Hypothalamus (tissue), 51 donors: ENCODE measurements around the gene REPIN1.

Experiments
- DNase-seq, 51 donors: peaks; one replicate each; lab custom pipeline; 2025; lab: John Stamatoyannopoulos, UW

REPIN1 gene

GRCh38 chr7:150373049-150373801, 4.6 kb downstream of the REPIN1 start:
- no peak for DNase-seq

DNA sequence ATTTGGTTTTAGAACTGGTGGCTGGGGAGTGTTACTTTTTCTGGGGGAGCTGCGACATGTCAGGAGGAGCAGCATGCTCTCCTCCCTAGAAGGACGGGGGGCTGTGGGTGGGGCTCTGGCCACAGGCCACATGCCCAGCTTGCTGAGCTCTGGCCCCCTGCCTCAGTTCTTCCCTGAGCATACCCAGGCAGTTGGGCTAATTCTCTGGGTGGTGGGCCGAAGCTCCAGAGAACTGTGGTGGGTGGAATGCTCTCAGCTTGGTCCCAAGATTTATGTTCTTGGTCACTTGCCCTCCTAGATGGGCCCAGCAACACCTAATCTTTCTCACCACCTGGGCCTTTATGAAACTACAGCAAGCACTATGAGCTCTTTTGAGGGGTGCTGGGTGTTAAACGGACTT, 5.4 kb downstream of the REPIN1 start:
- DNase-seq, result no peak

DNA sequence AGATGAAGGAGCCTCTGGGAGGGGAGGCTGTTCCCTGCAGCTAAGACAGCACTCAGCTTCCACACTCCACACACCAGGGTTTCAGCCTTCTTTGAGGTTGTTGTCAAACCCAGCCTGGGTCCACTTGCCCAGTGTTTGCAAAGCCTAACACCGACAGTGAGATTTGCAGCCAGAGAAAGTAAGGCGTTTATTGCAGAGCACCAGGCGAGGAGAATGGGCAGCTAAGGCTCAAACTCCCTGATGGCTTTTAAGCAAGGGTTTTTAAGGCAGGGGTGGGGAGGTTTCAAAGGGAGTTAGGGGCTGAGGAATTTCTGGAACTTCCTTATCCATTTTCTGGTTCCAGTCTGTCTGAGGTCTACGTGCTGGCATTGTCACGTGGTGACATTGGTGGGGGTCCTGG, 5.8 kb downstream of the REPIN1 start:
- DNase-seq, result no peak

DNA sequence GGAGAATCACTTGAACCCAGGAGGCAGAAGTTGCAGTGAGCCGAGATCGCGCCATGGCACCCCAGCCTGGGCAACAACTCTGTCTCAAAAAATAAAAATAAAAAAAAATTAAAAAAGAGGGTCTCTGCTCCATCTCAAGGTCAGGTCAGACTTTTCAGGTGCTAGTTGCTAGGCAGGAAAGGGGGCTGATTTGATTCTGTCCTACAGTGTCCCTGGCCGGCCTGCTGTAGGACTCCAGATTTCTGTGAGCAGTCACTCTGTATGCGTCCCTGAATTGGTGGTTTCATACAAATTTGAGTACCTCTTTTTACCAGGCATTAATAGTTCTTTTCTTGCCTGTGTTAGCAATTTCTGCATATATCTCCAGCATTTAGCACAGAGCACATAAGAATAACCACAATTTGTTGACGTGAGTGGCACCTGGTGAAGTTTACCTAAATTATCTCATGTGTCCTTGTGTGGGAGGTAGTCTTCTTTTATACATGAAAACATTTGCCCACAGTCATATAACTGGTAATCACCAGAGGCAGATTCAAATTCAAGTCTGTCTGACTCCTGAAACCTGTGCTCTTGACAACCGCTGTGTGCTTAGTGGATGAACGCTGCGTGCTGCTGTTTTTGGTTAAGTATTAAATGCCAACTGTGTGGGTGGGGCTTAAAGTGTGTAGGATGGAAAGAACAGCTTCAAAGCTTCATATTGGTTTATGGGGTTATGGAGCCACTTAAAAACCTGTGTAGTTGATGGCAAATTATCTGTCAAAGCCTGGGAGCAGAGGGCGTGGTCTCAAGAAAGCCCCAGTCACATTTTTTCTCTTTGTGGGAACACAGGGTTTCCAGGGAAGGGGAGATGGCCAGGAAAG, 7.3 kb downstream of the REPIN1 start:
- DNase-seq, result peak in 1 of 51 donors; percentile 28

DNA sequence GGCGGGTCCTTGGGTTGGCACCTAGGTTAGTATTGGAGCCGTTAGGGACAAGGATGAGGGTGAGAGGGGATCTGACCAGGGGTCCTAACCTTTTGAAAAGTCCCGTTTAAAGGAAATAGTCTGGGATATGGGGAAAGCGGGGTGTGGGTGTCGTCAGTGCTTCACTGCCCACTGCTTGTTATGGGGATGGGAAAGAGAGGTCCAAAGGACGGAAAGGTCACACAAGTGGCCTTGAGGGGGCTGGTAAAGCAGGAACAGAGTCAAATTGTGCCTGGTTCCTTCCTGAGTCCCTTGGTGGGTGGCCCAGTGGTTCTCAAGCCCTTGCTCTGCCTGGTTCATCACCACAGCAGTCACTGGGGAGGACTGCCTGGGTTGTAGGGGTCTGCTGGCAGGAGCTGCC, 7.9 kb downstream of the REPIN1 start:
- no peak for DNase-seq

GRCh38 chr7:150377196-150377595, 8.6 kb downstream of the REPIN1 start:
- no peak for DNase-seq

DNA sequence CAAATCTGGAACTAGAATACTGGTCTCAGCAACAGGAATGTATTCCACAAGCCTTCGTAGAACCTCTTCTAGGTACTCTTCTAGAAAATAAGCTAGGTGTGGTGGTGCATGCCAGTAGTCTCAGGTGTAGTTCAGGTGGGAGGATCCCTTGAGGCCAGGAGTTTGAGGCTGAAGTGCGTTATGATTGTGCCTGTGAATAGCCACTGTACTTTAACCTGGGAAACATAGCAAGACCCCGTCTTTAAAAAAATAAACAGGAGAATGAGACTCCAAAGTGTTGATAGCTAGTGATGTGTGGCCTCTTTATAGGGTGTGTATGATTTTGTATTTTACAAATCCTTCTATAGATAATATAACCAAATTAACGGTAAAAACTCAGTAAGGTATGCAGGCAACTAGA, 9.0 kb downstream of the REPIN1 start:
- DNase-seq, result no peak

- peak in 27 of 51 donors; percentile 22 to 72 (median 33) for DNase-seq
These were observed 9.7 kb downstream of the REPIN1 start for GRCh38 chr7:150378115-150378852.

DNA sequence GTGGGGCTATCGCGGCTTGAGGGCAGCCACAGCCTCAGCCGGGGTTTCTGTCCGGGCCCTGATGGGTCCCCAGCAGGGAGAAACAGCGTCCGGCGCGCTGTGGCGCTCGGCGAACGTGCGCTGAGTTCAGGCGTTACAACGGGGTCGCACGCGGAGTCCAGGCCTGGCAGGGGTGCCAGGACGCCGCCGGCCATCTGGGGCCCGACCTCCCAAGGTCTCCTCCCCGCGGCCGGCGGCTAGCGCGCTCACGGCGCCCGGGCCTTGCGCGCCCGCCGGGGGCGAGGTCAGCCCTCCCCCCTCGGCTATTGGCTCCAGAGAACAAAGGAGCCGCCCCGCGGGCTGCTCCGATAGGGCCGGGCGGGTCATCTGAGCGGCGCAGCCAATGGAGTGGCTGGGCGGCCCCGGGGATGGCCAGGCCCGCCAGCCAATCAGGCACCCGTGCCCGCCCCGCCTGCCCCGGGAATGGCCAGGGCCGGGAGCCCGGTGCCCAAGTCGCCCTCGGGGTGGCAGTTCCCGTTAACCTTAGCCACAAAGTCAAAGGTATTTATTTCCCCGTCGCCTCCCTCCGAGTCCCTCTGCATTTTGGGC, 10.3 kb downstream of the REPIN1 start, which contains the start of gene ZNF775:
Gene ZNF775 (plus strand): TSS at position 478 of the 588 bp plus-strand sequence. CDS start 9,141 bp downstream, outside the sequence.
- DNase-seq, result peak in 50 of 51 donors; percentile 64 to 99 (median 93)

DNA sequence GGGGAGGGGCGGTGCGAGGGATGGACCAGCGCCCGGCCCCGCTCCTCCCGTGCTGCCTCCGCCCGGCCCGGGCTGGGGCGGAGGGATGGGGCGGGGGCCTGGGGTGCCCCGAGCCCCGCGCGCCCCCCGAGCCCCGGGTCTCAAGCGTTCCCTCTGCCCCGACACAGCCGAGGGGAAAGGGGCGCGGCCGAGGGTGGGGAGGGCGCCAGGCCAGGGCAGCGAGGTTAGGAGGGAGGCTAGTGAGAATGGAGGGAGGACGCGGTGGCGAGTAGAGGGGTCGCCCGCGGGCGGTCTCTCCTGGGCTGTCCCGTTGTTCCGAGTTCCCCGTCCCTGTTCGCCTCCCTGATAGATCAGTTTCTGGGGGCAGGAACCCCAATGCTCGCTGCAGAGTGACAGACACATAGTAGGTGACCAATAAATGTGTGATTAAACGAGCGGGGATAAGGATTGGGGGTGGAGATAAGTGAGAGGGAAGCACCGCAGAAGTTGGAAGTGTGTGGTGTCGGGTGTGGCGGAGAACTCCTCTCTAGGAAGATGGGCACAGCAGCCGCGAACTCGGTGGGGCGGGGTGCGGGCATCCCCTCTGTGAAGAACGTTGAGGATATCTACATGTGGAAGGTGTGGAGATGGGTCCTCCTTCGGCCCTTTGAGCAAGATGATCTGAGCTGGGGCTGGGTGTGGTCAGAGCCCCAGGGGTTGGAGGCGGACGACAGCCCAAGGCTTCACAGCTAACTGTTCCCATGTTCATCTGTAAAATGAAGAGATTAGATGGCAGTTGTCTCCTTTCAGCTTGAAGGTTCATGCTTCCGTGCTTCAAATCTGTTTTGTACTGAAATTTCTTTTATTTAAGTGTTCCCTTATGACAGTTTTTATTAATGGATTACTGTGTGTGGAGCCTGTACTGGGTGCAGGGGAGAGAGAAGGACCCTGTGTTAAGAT, 11.1 kb downstream of the REPIN1 start:
- DNase-seq, result peak in 10 of 51 donors; percentile 31 to 70 (median 54)

- DNase-seq, result no peak
These were observed 11.8 kb downstream of the REPIN1 start for GRCh38 chr7:150380463-150380862.

- DNase-seq, result no peak
These were observed 12.5 kb downstream of the REPIN1 start for GRCh38 chr7:150381096-150381495.

GRCh38 chr7:150381785-150382122, 13.1 kb downstream of the REPIN1 start:
- peak in 1 of 51 donors; percentile 3 for DNase-seq

GRCh38 chr7:150382123-150382843, 13.7 kb downstream of the REPIN1 start:
- DNase-seq, result peak in 21 of 51 donors; percentile 10 to 78 (median 47)

DNA sequence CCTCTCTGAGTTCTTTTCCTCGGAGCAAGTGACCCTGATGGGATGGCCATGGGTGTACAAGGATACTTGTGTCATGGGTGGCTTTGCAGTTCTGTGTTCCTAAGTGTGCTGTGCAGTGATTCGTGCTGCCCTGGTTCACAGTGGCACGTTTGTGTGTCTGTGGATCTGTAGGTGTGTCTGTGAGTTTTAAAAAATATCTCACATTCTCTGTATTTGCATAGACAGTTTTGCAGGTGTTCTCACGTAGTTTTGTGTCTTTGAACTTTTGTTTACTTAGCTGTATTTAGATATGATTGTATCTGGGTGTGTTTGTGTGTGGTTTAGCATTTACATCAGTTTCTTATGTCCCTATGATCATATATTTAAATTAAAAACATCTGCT, 14.2 kb downstream of the REPIN1 start:
- peak in 1 of 51 donors; percentile 78 for DNase-seq

DNA sequence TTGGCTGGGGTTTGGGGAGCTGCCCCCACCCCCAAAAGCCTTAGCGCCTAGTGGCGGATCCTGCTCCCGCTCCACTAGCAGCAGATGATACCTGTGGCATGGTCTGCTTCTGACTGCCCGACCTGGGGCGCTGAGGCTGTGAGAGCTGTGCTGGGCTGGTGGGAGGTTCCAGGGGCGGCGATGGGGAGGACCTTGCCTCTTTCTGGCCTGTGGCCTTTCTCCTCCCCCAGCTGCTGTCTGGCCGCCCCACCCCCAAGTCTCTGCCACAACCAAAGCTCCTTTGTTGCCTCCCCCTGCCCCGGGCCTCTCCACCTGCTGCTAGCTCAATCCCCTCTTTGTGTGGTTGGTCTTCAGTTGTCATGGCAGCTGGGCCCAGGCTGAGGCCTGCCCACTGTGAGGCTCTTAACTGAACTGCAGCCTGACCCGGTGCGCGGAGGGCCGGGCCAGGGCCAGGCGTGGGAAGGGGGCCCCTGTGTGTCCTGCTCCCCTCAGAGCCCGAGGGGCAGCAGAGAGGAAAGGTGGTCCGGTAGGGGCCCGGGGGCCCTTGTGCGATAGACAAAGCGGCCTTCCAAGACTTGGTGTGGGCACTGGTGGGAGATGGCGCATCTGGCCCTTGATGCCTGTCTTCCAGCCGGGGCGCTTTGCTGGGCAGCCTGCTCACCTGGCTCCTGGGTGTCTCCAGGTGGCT, 15.2 kb downstream of the REPIN1 start:
- peak in 50 of 51 donors; percentile 40 to 99 (median 92) for DNase-seq

DNA sequence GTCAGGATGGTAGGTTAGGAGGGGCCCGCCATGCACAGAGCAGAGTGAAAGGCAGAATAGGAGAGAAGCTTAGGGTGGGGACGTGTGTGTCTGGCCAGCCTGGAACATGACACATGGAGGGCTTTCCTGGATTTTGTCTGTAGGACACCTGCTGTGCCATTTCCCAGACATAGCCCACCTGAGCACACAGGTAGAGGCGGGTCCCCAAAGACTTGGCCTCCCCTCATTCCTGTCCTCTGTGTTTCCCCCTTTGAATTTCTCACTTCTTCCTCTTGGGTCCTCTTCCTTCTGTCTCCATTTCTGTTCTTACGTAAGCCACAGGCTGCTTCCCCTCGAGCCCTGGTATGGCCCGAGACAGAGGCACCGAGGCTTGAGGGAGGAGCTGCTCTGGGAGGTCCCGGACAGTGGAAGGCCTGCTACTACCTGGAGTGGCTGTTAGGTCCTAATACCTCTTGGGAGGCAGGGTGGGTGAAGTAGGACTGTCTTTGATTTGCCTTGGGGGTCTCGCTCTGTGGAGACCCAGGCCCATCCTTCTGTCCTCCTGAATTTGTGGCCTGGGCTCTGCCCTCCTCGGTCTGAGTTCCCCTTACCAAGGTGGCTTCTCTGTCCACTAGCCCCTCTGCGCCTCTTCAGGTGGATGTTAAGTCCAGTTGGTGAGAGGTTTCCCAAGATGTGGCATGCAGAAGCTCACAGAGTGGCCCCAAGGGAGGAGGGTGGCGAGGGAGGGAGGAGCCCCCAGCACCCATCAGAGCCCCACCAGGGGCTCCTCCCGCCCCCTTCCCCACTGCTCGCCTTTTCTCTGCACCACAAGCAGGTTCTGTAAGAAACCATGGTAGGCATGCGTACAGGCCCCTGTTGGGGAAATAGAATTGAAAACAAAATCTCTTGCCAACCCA, 16.0 kb downstream of the REPIN1 start:
- DNase-seq, result peak in 2 of 51 donors; percentile 58 to 59
